K562 (cell line): Measurements from ENCODE around the gene FREM1. TPM values are rescaled to one million over a fixed set of nuclear protein-coding genes. Genes with fewer than 3 reads are reported as not detected.

Experiments
- ATAC-seq: fragments of 200-7000 bp; cut with Tn5 transposase; 3 replicates; pipeline ENCODE4 v1.9.1; 2020; ENCODE audit warnings: moderate library complexity
- BruUV-seq: library from RNA; stranded (reverse); fragments of 400-500 nt; replicated peaks from 2 replicates; lab custom pipeline; 2021; lab: Mats Ljungman, UMichigan
- CTCF ChIA-PET: fragments of 300-600 bp; formaldehyde crosslinking; extraction: SDS; loops from one replicate; lab custom pipeline; 2021; ENCODE audit warnings: low intra/inter-chr PET ratio; lab: Yijun Ruan, JAX
- POLR2A ChIA-PET: fragments of 300-600, 350-650 bp; sonication (Branson Sonifier 250); formaldehyde crosslinking; extraction: SDS; loops from one replicate; lab custom pipeline; 2021; ENCODE audit warnings: antibody characterized with exemption, inconsistent platforms; lab: Yijun Ruan, JAX
- DNase-seq, 4 experiments: peaks; one replicate each; pipeline versions ENCODE4 v3.0.0 to v3.0.0-alpha.2; 2011 to 2018; ENCODE audit warnings: low spot score in 3 of 4, mixed read lengths in 3 of 4; ENCODE audit errors: extremely low read depth in 1 of 4
- FAIRE-seq: peaks from 2 replicates; lab custom pipeline; 2011; peaks lifted over from hg19 to GRCh38; lab: Jason Lieb, UNC
- H2AFZ ChIP-seq: 2 replicates; pipeline ENCODE4 v1.6.0; 2011; ENCODE audit warnings: low read depth, low read length, control low read depth, inconsistent platforms
- H3K27ac ChIP-seq: fragments of 200-600 bp; 3 replicates; pipeline ENCODE4 v1.8.0; 2011; ENCODE audit warnings: low read depth, mild to moderate bottlenecking, control low read depth, inconsistent platforms, low read length, moderate library complexity, mixed read lengths; ENCODE audit errors: extremely low read depth
- H3K27me3 ChIP-seq, 2 experiments: fragments of 300-600 bp in 1 of 2; 2 replicates in 1 of 2; 3 replicates in 1 of 2; pipeline versions ENCODE4 v1.6.0 to v1.8.0; 2011; ENCODE audit warnings: inconsistent platforms in 2 of 2, low read length in 2 of 2, mild to moderate bottlenecking in 1 of 2, mixed read lengths in 1 of 2, moderate library complexity in 1 of 2; ENCODE audit not compliant: control insufficient read depth in 2 of 2, insufficient read depth in 2 of 2
- H3K36me3 ChIP-seq: fragments of 300-600 bp; 3 replicates; pipeline ENCODE4 v1.8.0; 2011; ENCODE audit warnings: mild to moderate bottlenecking, low read length, inconsistent platforms; ENCODE audit not compliant: control insufficient read depth, insufficient read depth
- H3K4me1 ChIP-seq, 2 experiments: fragments of 200-600 bp in 1 of 2; replicated peaks in 1 of 2; 2 replicates in 1 of 2; 3 replicates in 1 of 2; pipeline versions ENCODE4 v1.5.1 to v1.8.0; 2011; ENCODE audit warnings: inconsistent platforms in 2 of 2, low read length in 2 of 2, mild to moderate bottlenecking in 1 of 2, mixed read lengths in 1 of 2, moderate library complexity in 1 of 2; ENCODE audit not compliant: control insufficient read depth in 2 of 2, insufficient read depth in 2 of 2
- H3K4me2 ChIP-seq: 2 replicates; pipeline ENCODE4 v1.6.1; 2011; ENCODE audit warnings: low read length, control low read depth, inconsistent platforms, mixed read lengths; ENCODE audit not compliant: insufficient read depth
- H3K4me3 ChIP-seq: fragments of 200-600 bp; sonication (generic), shearing (Covaris generic); 2 replicates; pipeline ENCODE4 v1.5.1; 2016; ENCODE audit warnings: control low read depth, inconsistent platforms
- H3K79me2 ChIP-seq: fragments of 200-600 bp; 3 replicates; pipeline ENCODE4 v1.8.0; 2011; ENCODE audit warnings: low read length, inconsistent platforms; ENCODE audit not compliant: control insufficient read depth, insufficient read depth
- H3K9ac ChIP-seq, 2 experiments: 2 replicates each; pipeline versions ENCODE4 v1.6.0 to v1.6.1; 2011; ENCODE audit warnings: low read depth in 2 of 2, low read length in 2 of 2, control low read depth in 1 of 2, inconsistent platforms in 1 of 2, mild to moderate bottlenecking in 1 of 2, mixed read lengths in 1 of 2; ENCODE audit not compliant: insufficient read depth in 1 of 2
- H3K9me1 ChIP-seq: one replicate; pipeline ENCODE4 v1.6.0; 2011; ENCODE audit warnings: inconsistent platforms, mild to moderate bottlenecking, low read length, moderate library complexity; ENCODE audit not compliant: control insufficient read depth, insufficient read depth
- H3K9me3 ChIP-seq: replicated peaks from 2 replicates; pipeline ENCODE4 v1.5.1; 2011; ENCODE audit warnings: low read depth, low read length, inconsistent platforms; ENCODE audit not compliant: control insufficient read depth, insufficient read depth
- H4K20me1 ChIP-seq: replicated peaks from 2 replicates; pipeline ENCODE4 v1.6.1; 2011; ENCODE audit warnings: low read length, inconsistent platforms, mixed read lengths; ENCODE audit not compliant: control insufficient read depth, insufficient read depth
- ELF4 ChIP-seq: fragments of 450-650 bp; formaldehyde crosslinking; IDR thresholded peaks from 2 replicates; pipeline ENCODE4 v1.4.0; 2022; ENCODE audit warnings: missing genetic modification characterization
- EZH2 ChIP-seq: IDR thresholded peaks from 2 replicates; pipeline ENCODE4 v1.6.1; 2012; ENCODE audit warnings: low read depth, mild to moderate bottlenecking, inconsistent platforms, low read length, borderline replicate concordance
- HDGF ChIP-seq: fragments of 450-650 bp; IDR thresholded peaks from 2 replicates; pipeline ENCODE4 v1.6.1; 2016
- JUNB ChIP-seq: fragments of 450-650 bp; formaldehyde crosslinking; conservative IDR thresholded peaks from 2 replicates; pipeline ENCODE4 v1.4.0; 2020; ENCODE audit warnings: mild to moderate bottlenecking
- RBFOX2 ChIP-seq: fragments of 200-400 bp; formaldehyde crosslinking; IDR thresholded peaks from 2 replicates; pipeline ENCODE4 v1.6.1; 2017; ENCODE audit warnings: low read depth, mild to moderate bottlenecking, low read length, moderate library complexity
- SMARCE1 ChIP-seq: fragments of 450-650 bp; IDR thresholded peaks from 2 replicates; pipeline ENCODE4 v1.7.1; 2016; ENCODE audit warnings: mild to moderate bottlenecking
- THRAP3 ChIP-seq: fragments of 450-650 bp; IDR thresholded peaks from 2 replicates; pipeline ENCODE4 v1.6.1; 2016; ENCODE audit warnings: mild to moderate bottlenecking, inconsistent platforms, borderline replicate concordance
- WGBS: fragments of 100-300 bp; shearing (Covaris generic); methylation state at CpG from one replicate; pipeline ENCODE4 v1.1.6; 2016; ENCODE audit warnings: low coverage, mixed read lengths; ENCODE audit not compliant: insufficient coverage; ENCODE audit errors: missing lambda C conversion rate; 5-methylcytosine and 5-hydroxymethylcytosine counted together
- in situ Hi-C: fragments of 300-500 bp; cut with MboI; formaldehyde crosslinking; loops from 4 replicates; pipeline ENCODE4 v1.15.0; 2018; ENCODE audit warnings: inconsistent platforms, mixed read lengths
- intact Hi-C: fragments of 100-400 bp; cut with micrococcal nuclease; formaldehyde crosslinking; loops from 2 replicates; pipeline ENCODE4 v1.14.2; 2022
- polyA plus RNA-seq, 8 experiments: library from polyadenylated mRNA; depleted of rRNA in 4 of 8; stranded (reverse) in 5 of 8; unstranded in 3 of 8; fragments of >200 nt; fragmentation: Nextera tagmentation in 2 of 8; fragmentation: Illumina TruSeq in 1 of 8; extraction: Ambion mirVana in 2 of 8; extraction: Trizol in 1 of 8; gene quantifications; 2 replicates each; pipeline versions ENCODE4 v1.2.1 to v1.2.3, GENCODE V29; 2011 to 2014; ENCODE audit warnings: inconsistent platforms in 1 of 8, missing spikeins in 1 of 8
- total RNA-seq, 7 experiments: library from RNA; depleted of rRNA in 6 of 7; stranded (reverse); fragments of >200 nt in 6 of 7; fragmentation: Illumina TruSeq in 2 of 7; extraction: Trizol in 2 of 7; gene quantifications; 2 replicates each; pipeline versions ENCODE4 v1.2.1 to v1.2.3, GENCODE V29; 2011 to 2021; ENCODE audit warnings: low replicate concordance in 1 of 7
- TF ChIP-seq, protein P1 (sequence below): fragments of 450-650 bp; IDR thresholded peaks from 2 replicates; pipeline ENCODE4 v1.6.1; 2016; ENCODE audit warnings: antibody characterized with exemption

Gene FREM1
- total and polyA plus RNA-seq, 9 of the 15 experiments (the other 6 are each of a cell fraction or from before 2014, with no cell fraction given), result 0.03 to 0.24 (median 0.13) TPM; not detected in 2

DNA sequence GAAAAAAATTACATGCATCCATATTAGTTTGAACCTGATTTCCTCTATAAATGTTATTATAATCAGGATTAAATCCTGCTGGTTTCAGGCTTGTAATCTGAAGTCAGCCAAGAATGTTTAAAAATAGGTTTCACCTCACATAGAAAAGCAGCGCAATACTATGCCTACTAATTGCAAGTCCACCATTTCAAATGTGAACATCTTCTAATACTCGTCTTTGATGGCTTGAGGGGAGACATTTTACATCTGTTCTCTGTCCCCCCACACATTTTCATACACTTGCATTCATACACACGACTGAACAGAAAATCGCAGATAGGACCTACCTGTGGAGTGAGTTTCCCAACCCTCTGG is 41.8 kb downstream of the FREM1 start:
- Histone ChIP-seq H2AFZ (no peak overlapping the region), H3K4me2 (no peak overlapping the region), H3K36me3 (no peaks in the 10 kb centered on the region), H3K27me3 (no peaks in the 10 kb centered on the region), H3K79me2 (no peaks in the 10 kb centered on the region), H3K4me1 (no peaks in the 10 kb centered on the region), H3K4me3 (no peak overlapping the region), H3K9ac (no peak overlapping the region), H4K20me1 (no peaks in the 10 kb centered on the region), H3K9me1 (no peaks in the 10 kb centered on the region), H3K9me3 (no peaks in the 10 kb centered on the region), H3K27ac (no peak overlapping the region)
- ATAC-seq (no peak), DNase-seq (no peak), FAIRE-seq (no peak)
- intact Hi-C loops (no loop called here), in situ Hi-C loops (no loop called here)
- ChIA-PET CTCF (no interaction called here), POLR2A (no interaction called here)
- WGBS, result 11% methylated on average over 4 of the region's 4 CpGs
- no TSS peak for BruUV-seq
- no peak for TF ChIP-seq ELF4 (CRISPR knock-in tag)
- TF ChIP-seq, protein P1, sequence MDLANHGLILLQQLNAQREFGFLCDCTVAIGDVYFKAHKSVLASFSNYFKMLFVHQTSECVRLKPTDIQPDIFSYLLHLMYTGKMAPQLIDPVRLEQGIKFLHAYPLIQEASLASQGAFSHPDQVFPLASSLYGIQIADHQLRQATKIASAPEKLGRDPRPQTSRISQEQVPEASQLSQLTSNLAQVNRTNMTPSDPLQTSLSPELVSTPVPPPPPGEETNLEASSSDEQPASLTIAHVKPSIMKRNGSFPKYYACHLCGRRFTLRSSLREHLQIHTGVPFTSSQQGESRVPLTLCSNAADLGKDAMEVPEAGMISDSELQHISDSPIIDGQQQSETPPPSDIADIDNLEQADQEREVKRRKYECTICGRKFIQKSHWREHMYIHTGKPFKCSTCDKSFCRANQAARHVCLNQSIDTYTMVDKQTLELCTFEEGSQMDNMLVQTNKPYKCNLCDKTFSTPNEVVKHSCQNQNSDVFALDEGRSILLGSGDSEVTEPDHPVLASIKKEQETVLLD, result no peak
- no peak for TF ChIP-seq JUNB (CRISPR knock-in tag)
- TF ChIP-seq THRAP3, result no peak
- TF ChIP-seq SMARCE1, result no peak
- TF ChIP-seq HDGF, result no peak
- TF ChIP-seq EZH2, result no peak
- TF ChIP-seq RBFOX2, result no peak
